ENCODE data around the gene HDAC3.

GRCh38 chr5:141663506-141663905, 26.9 kb upstream of the HDAC3 start:
- TF ChIP-seq CTCF (IDR thresholded peaks at IDR 0.05) (no peak), POLR2A (IDR thresholded peaks at IDR 0.05) (no peak), POLR2AphosphoS5 (IDR thresholded peaks at IDR 0.05; ENCODE audit: insufficient read depth in 1 of 2, low read depth in 1 of 2) (no peak)

Measured in vagina (tissue), 2 donors.